HG02763 (cell line): ENCODE data around the gene METAP1D.

Experiments
- ATAC-seq: cut with Tn5 transposase; IDR thresholded peaks from one replicate; pipeline ENCODE4 v1.9.1; 2021; ENCODE audit warnings: mild to moderate bottlenecking, moderate library complexity; ENCODE audit not compliant: unreplicated experiment

METAP1D gene

GRCh38 chr2:172090044-172090961 is 90.5 kb downstream of the METAP1D start:
- no peak for ATAC-seq

GRCh38 chr2:172091000-172091641 is 91.4 kb downstream of the METAP1D start:
- no peak for ATAC-seq

GRCh38 chr2:172091761-172092566 is 92.2 kb downstream of the METAP1D start:
- ATAC-seq: no peak

- ATAC-seq: no peak
Observed at GRCh38 chr2:172092716-172093415, 93.1 kb downstream of the METAP1D start.

GRCh38 chr2:172093416-172094293 is 93.9 kb downstream of the METAP1D start:
- no peak for ATAC-seq

GRCh38 chr2:172094294-172095145 is 94.8 kb downstream of the METAP1D start:
- ATAC-seq: no peak

GRCh38 chr2:172095146-172095904 is 95.6 kb downstream of the METAP1D start:
- no peak for ATAC-seq

- ATAC-seq: no peak
Observed at GRCh38 chr2:172095905-172096625, 96.3 kb downstream of the METAP1D start.

GRCh38 chr2:172096626-172097547 is 97.1 kb downstream of the METAP1D start:
- ATAC-seq: no peak

- no peak for ATAC-seq
Observed at GRCh38 chr2:172097557-172098131, 97.9 kb downstream of the METAP1D start.

- no peak for ATAC-seq
Observed at GRCh38 chr2:172098287-172098649, 98.5 kb downstream of the METAP1D start.

- no peak for ATAC-seq
Observed at GRCh38 chr2:172098650-172099471, 99.1 kb downstream of the METAP1D start.

GRCh38 chr2:172099472-172100079 is 99.8 kb downstream of the METAP1D start:
- no peak for ATAC-seq

GRCh38 chr2:172100080-172100934 is 100.6 kb downstream of the METAP1D start:
- no peak for ATAC-seq
